ENCODE results near the gene METTL26. TPM values are rescaled to one million over a fixed set of nuclear protein-coding genes. Genes with fewer than 3 reads are reported as not detected.

The METTL26 gene
- total and polyA plus RNA-seq, 10 of the 15 experiments (the other 5 are each of a cell fraction or from before 2014, with no cell fraction given), result 5.4 to 163 (median 79.3) TPM

DNA sequence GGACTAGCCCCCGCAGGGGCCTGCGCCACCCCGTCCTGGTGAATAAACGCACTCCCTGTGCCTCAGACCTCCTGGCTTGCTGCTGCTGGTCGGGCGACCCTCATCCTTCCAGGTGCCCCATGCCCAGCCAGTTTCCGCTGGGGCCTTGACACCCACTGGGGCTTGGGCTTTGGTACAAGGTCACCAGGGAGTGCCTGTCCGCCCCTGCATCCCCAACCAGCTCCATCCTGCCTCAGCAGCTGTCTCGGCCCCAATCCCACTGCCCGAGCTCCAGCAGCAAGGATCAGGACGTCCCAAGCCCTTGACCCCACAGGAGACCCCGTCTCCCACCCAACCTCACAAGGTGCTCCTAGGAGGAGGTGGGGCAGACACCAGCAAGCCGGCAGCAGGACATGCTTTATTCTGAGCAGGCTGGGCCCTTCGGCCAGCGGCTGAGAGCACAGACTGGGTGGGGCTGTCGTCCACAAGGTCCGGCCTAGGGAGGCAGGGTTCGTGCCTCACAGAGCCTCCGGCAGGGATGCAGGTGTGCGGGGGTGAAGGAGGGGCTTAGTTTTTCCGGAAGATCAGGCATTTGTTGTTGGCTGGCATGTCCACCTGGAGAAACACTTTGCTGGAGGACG is 1.9 kb downstream of the METTL26 start (continued):
- TF ChIP-seq, protein P1, sequence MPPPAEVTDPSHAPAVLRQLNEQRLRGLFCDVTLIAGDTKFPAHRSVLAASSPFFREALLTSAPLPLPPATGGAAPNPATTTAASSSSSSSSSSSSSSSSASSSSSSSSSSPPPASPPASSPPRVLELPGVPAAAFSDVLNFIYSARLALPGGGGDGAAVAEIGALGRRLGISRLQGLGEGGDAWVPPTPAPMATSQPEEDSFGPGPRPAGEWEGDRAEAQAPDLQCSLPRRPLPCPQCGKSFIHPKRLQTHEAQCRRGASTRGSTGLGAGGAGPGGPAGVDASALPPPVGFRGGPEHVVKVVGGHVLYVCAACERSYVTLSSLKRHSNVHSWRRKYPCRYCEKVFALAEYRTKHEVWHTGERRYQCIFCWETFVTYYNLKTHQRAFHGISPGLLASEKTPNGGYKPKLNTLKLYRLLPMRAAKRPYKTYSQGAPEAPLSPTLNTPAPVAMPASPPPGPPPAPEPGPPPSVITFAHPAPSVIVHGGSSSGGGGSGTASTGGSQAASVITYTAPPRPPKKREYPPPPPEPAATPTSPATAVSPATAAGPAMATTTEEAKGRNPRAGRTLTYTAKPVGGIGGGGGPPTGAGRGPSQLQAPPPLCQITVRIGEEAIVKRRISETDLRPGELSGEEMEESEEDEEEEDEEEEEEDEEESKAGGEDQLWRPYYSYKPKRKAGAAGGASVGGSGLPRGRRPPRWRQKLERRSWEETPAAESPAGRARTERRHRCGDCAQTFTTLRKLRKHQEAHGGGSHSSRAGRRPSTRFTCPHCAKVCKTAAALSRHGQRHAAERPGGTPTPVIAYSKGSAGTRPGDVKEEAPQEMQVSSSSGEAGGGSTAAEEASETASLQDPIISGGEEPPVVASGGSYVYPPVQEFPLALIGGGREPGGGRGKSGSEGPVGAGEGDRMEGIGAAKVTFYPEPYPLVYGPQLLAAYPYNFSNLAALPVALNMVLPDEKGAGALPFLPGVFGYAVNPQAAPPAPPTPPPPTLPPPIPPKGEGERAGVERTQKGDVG (CRISPR knock-in tag; IDR thresholded peaks at IDR 0.05), result no peak
- TF ChIP-seq TCF3 (IDR thresholded peaks at IDR 0.05; ENCODE audit: borderline replicate concordance, insufficient read depth, low read depth, low read length) (no peak), RFX5 (IDR thresholded peaks at IDR 0.05; ENCODE audit: low read depth, low read length) (no peak)

DNA sequence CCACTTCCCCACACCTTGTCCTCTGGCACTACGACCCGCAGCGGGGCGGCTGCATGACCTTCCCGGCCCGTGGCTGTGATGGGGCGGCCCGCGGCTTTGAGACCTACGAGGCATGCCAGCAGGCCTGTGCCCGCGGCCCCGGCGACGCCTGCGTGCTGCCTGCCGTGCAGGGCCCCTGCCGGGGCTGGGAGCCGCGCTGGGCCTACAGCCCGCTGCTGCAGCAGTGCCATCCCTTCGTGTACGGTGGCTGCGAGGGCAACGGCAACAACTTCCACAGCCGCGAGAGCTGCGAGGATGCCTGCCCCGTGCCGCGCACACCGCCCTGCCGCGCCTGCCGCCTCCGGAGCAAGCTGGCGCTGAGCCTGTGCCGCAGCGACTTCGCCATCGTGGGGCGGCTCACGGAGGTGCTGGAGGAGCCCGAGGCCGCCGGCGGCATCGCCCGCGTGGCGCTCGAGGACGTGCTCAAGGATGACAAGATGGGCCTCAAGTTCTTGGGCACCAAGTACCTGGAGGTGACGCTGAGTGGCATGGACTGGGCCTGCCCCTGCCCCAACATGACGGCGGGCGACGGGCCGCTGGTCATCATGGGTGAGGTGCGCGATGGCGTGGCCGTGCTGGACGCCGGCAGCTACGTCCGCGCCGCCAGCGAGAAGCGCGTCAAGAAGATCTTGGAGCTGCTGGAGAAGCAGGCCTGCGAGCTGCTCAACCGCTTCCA is 2.6 kb downstream of the METTL26 start:
- RAD21 ChIA-PET (ENCODE audit: unreplicated experiment), result no interaction called here
- H3K4me2 ChIP-seq (ENCODE audit: control insufficient read depth, insufficient read depth), result no peak overlapping the region
- POLR2A ChIA-PET, result no interaction called here
- no peaks in the 10 kb centered on the region for H3K27me3 ChIP-seq (replicated peaks in 1 of 2; ENCODE audit: control insufficient read depth in 2 of 2, insufficient read depth in 2 of 2, low read length in 1 of 2)
- ATAC-seq (no peak), FAIRE-seq (no peak), DNase-seq (ENCODE audit: low read depth, low spot score) (no peak)
- in situ Hi-C loops (cut with MboI) (no loop called here), intact Hi-C loops (cut with micrococcal nuclease; ENCODE audit: unreplicated experiment) (no loop called here)
- H3K9me3 ChIP-seq (replicated peaks; ENCODE audit: control insufficient read depth, insufficient read depth, low read length), result no peaks in the 10 kb centered on the region
- H3K27ac ChIP-seq (ENCODE audit: control insufficient read depth, insufficient read depth), result no peak overlapping the region
- no TSS peak for BruUV-seq (replicated peaks)
- TF ChIP-seq POLR2A (IDR thresholded peaks at IDR 0.05; ENCODE audit: low read depth, low read length) (peak; percentile 14; the same call in 1 of the 2 replicates), CREB1 (IDR thresholded peaks at IDR 0.05; ENCODE audit: low read depth) (no peak)
- CTCF ChIA-PET, result no interaction called here
- SMC1A ChIA-PET (ENCODE audit: uncharacterized antibody, unreplicated experiment), result no interaction called here
- 98% methylated on average over 70 of the region's 74 CpGs for WGBS (ENCODE audit: insufficient coverage, insufficient replicate concordance, low lambda C conversion rate, missing lambda C conversion rate)
- peaks cover 0 to 4% of the 10 kb centered on the region in 2 experiments; a peak in 3 of 4 replicates for H3K36me3 ChIP-seq (ENCODE audit: control insufficient read depth in 2 of 2, insufficient read depth in 2 of 2, low read length in 1 of 2)
- no peaks in the 10 kb centered on the region for H4K20me1 ChIP-seq (ENCODE audit: control insufficient read depth, insufficient read depth)
- no peak overlapping the region for H3K4me3 ChIP-seq
- no peak overlapping the region for H2AFZ ChIP-seq (ENCODE audit: control insufficient read depth, low read depth, low read length)
- peaks cover 5% of the 10 kb centered on the region for H3K4me1 ChIP-seq (ENCODE audit: control insufficient read depth, insufficient read depth, low read length)
- H3K9ac ChIP-seq (ENCODE audit: control insufficient read depth, insufficient read depth, low read length), result no peak overlapping the region
- H3K79me2 ChIP-seq (ENCODE audit: control insufficient read depth, insufficient read depth, low read length), result peaks cover 14% of the 10 kb centered on the region

All from GM12878 (cell line).